CD4-positive, alpha-beta T cell (primary cell): ENCODE measurements around the gene JUN. TPM values are rescaled to one million over a fixed set of nuclear protein-coding genes. Genes with fewer than 3 reads are reported as not detected.

Experiments
- ATAC-seq: fragments of 200-7000 bp; cut with Tn5 transposase; one replicate; pipeline ENCODE4 v1.10.0; 2022; ENCODE audit warnings: mild to moderate bottlenecking; ENCODE audit not compliant: poor library complexity
- CTCF ChIA-PET: fragments of 350-600 bp; sonication (Branson Sonifier 250); formaldehyde crosslinking; loops from one replicate; lab custom pipeline; 2021; ENCODE audit warnings: antibody characterized with exemption, inconsistent platforms; lab: Charles Lee
- POLR2A ChIA-PET: fragments of 350-600 bp; sonication (Branson Sonifier 250); formaldehyde crosslinking; loops from one replicate; lab custom pipeline; 2021; ENCODE audit warnings: antibody characterized with exemption, inconsistent platforms; lab: Charles Lee
- DNase-seq, 14 experiments: peaks; one replicate each; pipeline ENCODE4 v3.0.0-alpha.2; 2013 to 2020; ENCODE audit warnings: mixed read lengths in 2 of 14
- H3K27ac ChIP-seq, 2 donors: one replicate each; pipeline versions ENCODE4 v1.5.1 to v1.7.0; 2013; ENCODE audit warnings: low read length in 2 of 2, low read depth in 1 of 2, mild to moderate bottlenecking in 1 of 2
- H3K27me3 ChIP-seq, 2 experiments: 1 replicate in 1 of 2; 2 replicates in 1 of 2; pipeline versions ENCODE4 v1.6.1 to v1.7.0; 2013; ENCODE audit warnings: low read length in 2 of 2, control low read depth in 1 of 2, mild to moderate bottlenecking in 1 of 2, moderate library complexity in 1 of 2; ENCODE audit not compliant: insufficient read depth in 2 of 2, control insufficient read depth in 1 of 2
- H3K36me3 ChIP-seq: one replicate; pipeline ENCODE4 v1.6.1; 2013; ENCODE audit warnings: low read length, control low read depth; ENCODE audit not compliant: insufficient read depth
- H3K4me1 ChIP-seq: one replicate; pipeline ENCODE4 v1.6.1; 2013; ENCODE audit warnings: low read length, control low read depth; ENCODE audit not compliant: insufficient read depth
- H3K4me3 ChIP-seq: one replicate; pipeline ENCODE4 v1.5.1; 2013; ENCODE audit warnings: mild to moderate bottlenecking, low read length, moderate library complexity
- H3K9me3 ChIP-seq, 2 experiments: 1 replicate in 1 of 2; 2 replicates in 1 of 2; pipeline versions ENCODE4 v1.6.1 to v1.7.0; 2013; ENCODE audit warnings: low read length in 2 of 2, mild to moderate bottlenecking in 2 of 2, control low read depth in 1 of 2, moderate library complexity in 1 of 2; ENCODE audit not compliant: control insufficient read depth in 1 of 2, insufficient read depth in 1 of 2
- H3K27ac Mint-ChIP-seq: one replicate; pipeline ENCODE4 v1.8.0; 2020; ENCODE audit warnings: mixed read lengths
- H3K27me3 Mint-ChIP-seq: one replicate; pipeline ENCODE4 v1.8.0; 2021; ENCODE audit warnings: mixed read lengths
- H3K36me3 Mint-ChIP-seq: one replicate; pipeline ENCODE4 v1.8.0; 2021; ENCODE audit warnings: low read depth, mixed read lengths
- H3K4me1 Mint-ChIP-seq: one replicate; pipeline ENCODE4 v1.8.0; 2021; ENCODE audit warnings: low read depth, mixed read lengths
- H3K4me3 Mint-ChIP-seq: one replicate; pipeline ENCODE4 v1.8.0; 2020; ENCODE audit warnings: mild to moderate bottlenecking, mixed read lengths
- H3K9me3 Mint-ChIP-seq: one replicate; pipeline ENCODE4 v1.8.0; 2020; ENCODE audit warnings: mixed read lengths
- intact Hi-C, 2 experiments: fragments of 100-400 bp; cut with DNase I in 1 of 2; cut with micrococcal nuclease in 1 of 2; formaldehyde crosslinking; loops; one replicate each; pipeline versions ENCODE4 v1.15.1 to v1.9.0; 2023 to 2025; cut with DNase I, micrococcal nuclease
- total RNA-seq, 174 experiments: library from RNA in 2 of 174; stranded (reverse) in 2 of 174; gene quantifications; one replicate each; pipeline ENCODE4 v1.2.3 and lab custom pipeline; 2021 to 2026
- TF ChIP-seq, protein P1 (sequence below): fragments of 200-600 bp; IDR thresholded peaks from one replicate; pipeline ENCODE4 v1.8.0; 2022; ENCODE audit warnings: antibody characterized with exemption, mild to moderate bottlenecking

The JUN gene
- total RNA-seq, 2 experiments from 2014 or later: 585 to 588 TPM

GRCh38 chr1:58823481-58824010 is 39.7 kb upstream of the JUN start:
- no peaks in the 10 kb centered on the region for H3K27me3 Mint-ChIP-seq
- intact Hi-C loops: no loop called here
- POLR2A ChIA-PET: no interaction called here

GRCh38 chr1:58821309-58821708 is 37.5 kb upstream of the JUN start:
- no peaks in the 10 kb centered on the region for H3K27me3 Mint-ChIP-seq
- peaks cover 8% of the 10 kb centered on the region for H3K4me1 Mint-ChIP-seq
- H3K36me3 Mint-ChIP-seq: no peaks in the 10 kb centered on the region
- H3K4me3 ChIP-seq: no peak overlapping the region
- no peaks in the 10 kb centered on the region for H3K36me3 ChIP-seq
- DNase-seq: no peak
- no peaks in the 10 kb centered on the region for H3K27me3 ChIP-seq
- H3K9me3 Mint-ChIP-seq: no peaks in the 10 kb centered on the region
- ATAC-seq: no peak
- POLR2A ChIA-PET: no interaction called here
- H3K4me3 Mint-ChIP-seq: no peak overlapping the region
- TF ChIP-seq, protein P1, sequence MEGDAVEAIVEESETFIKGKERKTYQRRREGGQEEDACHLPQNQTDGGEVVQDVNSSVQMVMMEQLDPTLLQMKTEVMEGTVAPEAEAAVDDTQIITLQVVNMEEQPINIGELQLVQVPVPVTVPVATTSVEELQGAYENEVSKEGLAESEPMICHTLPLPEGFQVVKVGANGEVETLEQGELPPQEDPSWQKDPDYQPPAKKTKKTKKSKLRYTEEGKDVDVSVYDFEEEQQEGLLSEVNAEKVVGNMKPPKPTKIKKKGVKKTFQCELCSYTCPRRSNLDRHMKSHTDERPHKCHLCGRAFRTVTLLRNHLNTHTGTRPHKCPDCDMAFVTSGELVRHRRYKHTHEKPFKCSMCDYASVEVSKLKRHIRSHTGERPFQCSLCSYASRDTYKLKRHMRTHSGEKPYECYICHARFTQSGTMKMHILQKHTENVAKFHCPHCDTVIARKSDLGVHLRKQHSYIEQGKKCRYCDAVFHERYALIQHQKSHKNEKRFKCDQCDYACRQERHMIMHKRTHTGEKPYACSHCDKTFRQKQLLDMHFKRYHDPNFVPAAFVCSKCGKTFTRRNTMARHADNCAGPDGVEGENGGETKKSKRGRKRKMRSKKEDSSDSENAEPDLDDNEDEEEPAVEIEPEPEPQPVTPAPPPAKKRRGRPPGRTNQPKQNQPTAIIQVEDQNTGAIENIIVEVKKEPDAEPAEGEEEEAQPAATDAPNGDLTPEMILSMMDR: no peak
- no peak overlapping the region for H3K27ac ChIP-seq
- H3K4me1 ChIP-seq: peaks cover 10% of the 10 kb centered on the region
- no peaks in the 10 kb centered on the region for H3K9me3 ChIP-seq
- CTCF ChIA-PET: no interaction called here
- no peak overlapping the region for H3K27ac Mint-ChIP-seq
- intact Hi-C loops: no loop called here

More at GRCh38 chr1:58823481-58824010, 39.7 kb upstream of the JUN start:
- ATAC-seq (no peak), DNase-seq (no peak)
- no peaks in the 10 kb centered on the region for H3K36me3 ChIP-seq
- H3K36me3 Mint-ChIP-seq: peaks cover 10% of the 10 kb centered on the region
- H3K4me1 ChIP-seq: no peaks in the 10 kb centered on the region
- no peaks in the 10 kb centered on the region for H3K4me1 Mint-ChIP-seq
- H3K9me3 ChIP-seq: peaks cover 8 to 12% of the 10 kb centered on the region in 2 experiments
- H3K4me3 ChIP-seq: no peak overlapping the region
- H3K4me3 Mint-ChIP-seq: no peak overlapping the region
- CTCF ChIA-PET: no interaction called here
- H3K27ac Mint-ChIP-seq: no peak overlapping the region
- H3K27me3 ChIP-seq: no peaks in the 10 kb centered on the region
- H3K27ac ChIP-seq: no peak overlapping the region
- TF ChIP-seq, protein P1: no peak
- H3K9me3 Mint-ChIP-seq: peaks cover 7% of the 10 kb centered on the region

DNA sequence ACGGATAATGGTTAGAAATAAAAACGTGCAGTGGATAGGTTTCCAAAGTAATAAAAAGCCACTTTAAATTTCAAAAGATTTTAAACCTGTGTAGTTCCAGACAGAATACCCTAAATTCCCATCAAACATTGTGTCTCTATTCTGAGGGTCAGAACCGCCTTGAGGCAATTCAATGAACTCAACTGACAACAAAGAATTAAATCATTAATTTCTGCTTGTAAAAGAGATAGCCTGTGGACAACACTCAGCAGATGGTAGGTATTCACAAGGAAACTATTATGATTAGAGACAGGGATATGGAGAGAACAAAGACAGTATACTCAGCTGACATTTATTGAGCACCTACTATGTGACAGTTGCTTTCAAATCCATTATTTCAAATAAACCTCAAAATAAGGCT is 35.1 kb upstream of the JUN start:
- CTCF ChIA-PET: interaction anchor here (1.2 to 1.5 kb wide), 2 partner anchors 22 to 33 kb away, joined by 3 to 4 read pairs; no protein-coding TSS in a partner anchor

More for the DNA sequence above, 35.1 kb upstream of the JUN start:
- H3K9me3 ChIP-seq: peaks cover 0 to 6% of the 10 kb centered on the region in 2 experiments
- H3K27me3 Mint-ChIP-seq: no peaks in the 10 kb centered on the region
- DNase-seq (no peak), ATAC-seq (no peak)
- no peaks in the 10 kb centered on the region for H3K9me3 Mint-ChIP-seq
- H3K27ac ChIP-seq: no peak overlapping the region
- H3K4me1 ChIP-seq: peaks cover 29% of the 10 kb centered on the region
- H3K4me3 Mint-ChIP-seq: no peak overlapping the region
- no peak overlapping the region for H3K27ac Mint-ChIP-seq
- no peak overlapping the region for H3K4me3 ChIP-seq
- no peaks in the 10 kb centered on the region for H3K36me3 ChIP-seq
- TF ChIP-seq, protein P1: no peak
- H3K4me1 Mint-ChIP-seq: peaks cover 24% of the 10 kb centered on the region
- H3K27me3 ChIP-seq: no peaks in the 10 kb centered on the region
- POLR2A ChIA-PET: interaction anchor here (0.7 to 3.5 kb wide), 2 partner anchors 30 to 35 kb away, joined by 3 to 30 read pairs; partner anchors contain the start of gene JUN
- intact Hi-C loops: loop anchor here in 1 of 2 experiments (10.0 kb wide), 3 partner anchors 86 to 996 kb away; partner anchors contain the start of gene HOOK1
- peaks cover 6% of the 10 kb centered on the region for H3K36me3 Mint-ChIP-seq
